A673 (cell line): Measurements from ENCODE around the gene PEX1. TPM values are rescaled to one million over a fixed set of nuclear protein-coding genes. Genes with fewer than 3 reads are reported as not detected.
"Not testable (repeated sequence)": the region's sequence is repeated elsewhere in the genome, so short reads cannot be mapped to it uniquely, and the experiment has no call there.

Source experiments
- BruUV-seq: library from RNA; stranded (reverse); fragments of 400-500 nt; replicated peaks from 2 replicates; lab custom pipeline; 2021; lab: Mats Ljungman, UMichigan
- CTCF ChIA-PET: fragments of 300-600 bp; sonication (Branson Sonifier 250); formaldehyde crosslinking; loops from one replicate; lab custom pipeline; 2022; ENCODE audit warnings: antibody characterized with exemption; lab: Charles Lee
- POLR2A ChIA-PET: fragments of 300-600 bp; sonication (Branson Sonifier 250); formaldehyde crosslinking; loops from one replicate; lab custom pipeline; 2022; ENCODE audit warnings: antibody characterized with exemption; ENCODE audit not compliant: low non-redundant PET; lab: Charles Lee
- DNase-seq: peaks from one replicate; pipeline ENCODE4 v3.0.0-alpha.2; 2015; ENCODE audit warnings: low spot score
- H3K27ac ChIP-seq: fragments of 200-600 bp; sonication (generic); 2 replicates; pipeline ENCODE4 v1.5.1; 2016; ENCODE audit warnings: mixed run types, low read depth, mild to moderate bottlenecking, mixed read lengths, antibody characterized with exemption, low read length; ENCODE audit not compliant: poor library complexity, severe bottlenecking
- H3K27me3 ChIP-seq: fragments of 200-600 bp; sonication (generic); replicated peaks from 2 replicates; pipeline ENCODE4 v1.6.1; 2017; ENCODE audit warnings: mixed run types, low read depth, mild to moderate bottlenecking, mixed read lengths, antibody characterized with exemption, low read length; ENCODE audit not compliant: insufficient read depth, poor library complexity
- H3K36me3 ChIP-seq: fragments of 200-600 bp; sonication (generic); 2 replicates; pipeline ENCODE4 v1.6.1; 2016; ENCODE audit warnings: mixed run types, mild to moderate bottlenecking, mixed read lengths, antibody characterized with exemption, low read length; ENCODE audit not compliant: insufficient read depth, poor library complexity, severe bottlenecking
- H3K4me1 ChIP-seq: fragments of 200-600 bp; sonication (generic); 2 replicates; pipeline ENCODE4 v1.6.1; 2017; ENCODE audit warnings: mixed run types, mild to moderate bottlenecking, mixed read lengths, antibody characterized with exemption, low read length; ENCODE audit not compliant: insufficient read depth, poor library complexity, severe bottlenecking
- H3K4me3 ChIP-seq: fragments of 200-600 bp; sonication (generic); 2 replicates; pipeline ENCODE4 v1.5.1; 2016; ENCODE audit warnings: low read depth, mixed run types, mild to moderate bottlenecking, mixed read lengths, low read length; ENCODE audit not compliant: poor library complexity, severe bottlenecking
- H3K9me3 ChIP-seq: fragments of 200-600 bp; sonication (generic); 2 replicates; pipeline ENCODE4 v1.6.1; 2016; ENCODE audit warnings: mixed run types, low read depth, mild to moderate bottlenecking, mixed read lengths, antibody characterized with exemption, low read length; ENCODE audit not compliant: poor library complexity, severe bottlenecking
- CTCF ChIP-seq: fragments of 300-800, 200-600 bp; sonication (generic); conservative IDR thresholded peaks from 2 replicates; pipeline ENCODE4 v1.5.1; 2017; ENCODE audit warnings: low read depth, mild to moderate bottlenecking, antibody characterized with exemption, low read length, moderate library complexity, mixed read lengths
- EZH2 ChIP-seq: fragments of 200-600 bp; sonication (generic); IDR thresholded peaks from 2 replicates; pipeline ENCODE4 v1.6.1; 2017; ENCODE audit warnings: borderline replicate concordance, low read depth, mild to moderate bottlenecking, mixed read lengths, antibody characterized with exemption, low read length; ENCODE audit not compliant: poor library complexity, severe bottlenecking
- intact Hi-C: fragments of 100-400 bp; cut with micrococcal nuclease; formaldehyde crosslinking; loops from one replicate; pipeline ENCODE4 v1.10.0; 2022; ENCODE audit not compliant: unreplicated experiment
- total RNA-seq: library from RNA; stranded (reverse); gene quantifications from 2 replicates; pipeline ENCODE4 v1.2.3, GENCODE V29; 2021

Gene PEX1
- total RNA-seq, 1 experiment from 2014 or later, result 9.0 TPM

- POLR2A ChIA-PET, H3K4me3 ChIP-seq, BruUV-seq, H3K36me3 ChIP-seq, H3K27me3 ChIP-seq, H3K4me1 ChIP-seq, H3K9me3 ChIP-seq, CTCF ChIA-PET, H3K27ac ChIP-seq, intact Hi-C loops, DNase-seq: not testable (repeated sequence)
Measured at GRCh38 chr7:92473989-92474388, 54.3 kb downstream of the PEX1 start.

GRCh38 chr7:92468589-92468988 is 59.7 kb downstream of the PEX1 start:
- BruUV-seq, intact Hi-C loops: not testable (repeated sequence)

GRCh38 chr7:92466682-92467081 is 61.6 kb downstream of the PEX1 start:
- H3K36me3 ChIP-seq, result no peaks in the 10 kb centered on the region
- no peaks in the 10 kb centered on the region for H3K4me1 ChIP-seq
- no peak for DNase-seq
- H3K9me3 ChIP-seq, result no peaks in the 10 kb centered on the region
- BruUV-seq, result no TSS peak
- H3K27me3 ChIP-seq, result no peaks in the 10 kb centered on the region
- ChIA-PET CTCF (no interaction called here), POLR2A (no interaction called here)
- no peak overlapping the region for H3K27ac ChIP-seq
- intact Hi-C loops, result no loop called here
- H3K4me3 ChIP-seq, result no peak overlapping the region
- TF ChIP-seq CTCF, result no peak
- TF ChIP-seq EZH2, result no peak

More at GRCh38 chr7:92468589-92468988, 59.7 kb downstream of the PEX1 start:
- POLR2A ChIA-PET, H3K9me3 ChIP-seq, DNase-seq, H3K4me3 ChIP-seq, H3K36me3 ChIP-seq, H3K4me1 ChIP-seq, H3K27me3 ChIP-seq, H3K27ac ChIP-seq, CTCF ChIA-PET: not testable (repeated sequence)

DNA sequence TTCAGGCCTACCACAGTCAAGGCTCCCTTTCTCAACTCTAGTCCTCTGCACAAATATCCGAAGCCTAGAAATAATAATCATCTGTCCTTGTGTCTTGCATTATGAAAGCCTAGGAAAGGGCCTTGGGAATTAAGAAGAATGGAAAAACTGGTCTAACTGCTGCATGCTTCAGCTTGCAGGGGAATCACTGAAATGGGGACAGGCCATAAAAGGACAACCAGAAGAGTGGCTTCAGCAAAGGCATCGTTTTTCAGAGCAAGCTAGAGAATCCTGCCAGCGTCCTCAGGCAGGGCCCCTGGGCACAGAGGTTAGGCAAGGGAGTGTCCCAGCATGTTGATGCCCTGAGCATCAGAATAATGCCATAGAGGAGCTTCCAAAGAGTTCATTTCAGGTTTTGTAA is 63.8 kb downstream of the PEX1 start:
- ChIA-PET POLR2A (no interaction called here), CTCF (no interaction called here)
- Histone ChIP-seq H3K27me3 (no peaks in the 10 kb centered on the region), H3K27ac (no peak overlapping the region), H3K4me3 (no peak overlapping the region), H3K36me3 (no peaks in the 10 kb centered on the region), H3K9me3 (no peaks in the 10 kb centered on the region), H3K4me1 (no peaks in the 10 kb centered on the region)
- TF ChIP-seq CTCF, result no peak
- no peak for TF ChIP-seq EZH2
- DNase-seq, result no peak
- no TSS peak for BruUV-seq
- intact Hi-C loops, result no loop called here
